PC-9 (cell line): ENCODE measurements around the gene MEFV. TPM values are rescaled to one million over a fixed set of nuclear protein-coding genes. Genes with fewer than 3 reads are reported as not detected.
"Not testable (repeated sequence)": the region's sequence is repeated elsewhere in the genome, so short reads cannot be mapped to it uniquely, and the experiment has no call there.

ENCODE experiments used
- BruUV-seq: library from RNA; stranded (reverse); fragments of 400-500 nt; replicated peaks from 2 replicates; lab custom pipeline; 2021; lab: Mats Ljungman, UMichigan
- CTCF ChIA-PET: fragments of 300-600 bp; sonication (Branson Sonifier 250); formaldehyde crosslinking; loops from one replicate; lab custom pipeline; 2022; ENCODE audit warnings: antibody characterized with exemption; lab: Charles Lee
- POLR2A ChIA-PET: fragments of 300-600 bp; sonication (Branson Sonifier 250); formaldehyde crosslinking; loops from one replicate; lab custom pipeline; 2022; ENCODE audit warnings: antibody characterized with exemption; ENCODE audit not compliant: unreplicated experiment; lab: Charles Lee
- DNase-seq, 2 experiments: peaks; one replicate each; pipeline versions ENCODE4 v3.0.0 to v3.0.0-alpha.2; 2015 to 2022; ENCODE audit warnings: mixed read lengths in 1 of 2
- H2AFZ ChIP-seq: fragments of 200-600 bp; sonication (generic); 2 replicates; pipeline ENCODE4 v1.8.1; 2017; ENCODE audit warnings: antibody characterized with exemption
- H3F3A ChIP-seq: fragments of 200-600 bp; sonication (generic); 2 replicates; pipeline ENCODE4 v1.8.1; 2017; ENCODE audit warnings: antibody characterized with exemption, mild to moderate bottlenecking, low read depth; ENCODE audit not compliant: insufficient read depth
- H3K27ac ChIP-seq: fragments of 200-600 bp; sonication (generic); 2 replicates; pipeline ENCODE4 v1.6.1; 2016; ENCODE audit warnings: mixed run types
- H3K27me3 ChIP-seq: fragments of 200-600 bp; sonication (generic); 2 replicates; pipeline ENCODE4 v1.6.1; 2016; ENCODE audit warnings: low read depth, mixed run types; ENCODE audit not compliant: insufficient read depth
- H3K36me3 ChIP-seq: fragments of 200-600 bp; sonication (generic); 2 replicates; pipeline ENCODE4 v1.6.1; 2016; ENCODE audit warnings: low read depth, mixed run types
- H3K4me1 ChIP-seq: fragments of 200-600 bp; sonication (generic); replicated peaks from 2 replicates; pipeline ENCODE4 v1.6.1; 2016; ENCODE audit warnings: mixed run types; ENCODE audit not compliant: insufficient read depth
- H3K4me2 ChIP-seq: fragments of 200-600 bp; sonication (generic); 2 replicates; pipeline ENCODE4 v1.6.1; 2017; ENCODE audit warnings: mixed run types
- H3K4me3 ChIP-seq: fragments of 200-600 bp; sonication (generic); 2 replicates; pipeline ENCODE4 v1.6.1; 2016; ENCODE audit warnings: mixed run types
- H3K79me2 ChIP-seq: fragments of 200-600 bp; sonication (generic); 2 replicates; pipeline ENCODE4 v1.6.1; 2017; ENCODE audit warnings: low read depth, mixed run types
- H3K9me2 ChIP-seq: fragments of 200-600 bp; sonication (generic); 2 replicates; pipeline ENCODE4 v1.8.1; 2017; ENCODE audit warnings: mild to moderate bottlenecking; ENCODE audit not compliant: insufficient read depth
- H3K9me3 ChIP-seq: fragments of 200-600 bp; sonication (generic); 2 replicates; pipeline ENCODE4 v1.8.1; 2016; ENCODE audit warnings: low read depth; ENCODE audit not compliant: insufficient read depth
- H4K20me1 ChIP-seq: fragments of 200-600 bp; sonication (generic); 2 replicates; pipeline ENCODE4 v1.8.1; 2017; ENCODE audit not compliant: insufficient read depth
- CTCF ChIP-seq: fragments of 200-600 bp; sonication (generic); conservative IDR thresholded peaks from 2 replicates; pipeline ENCODE4 v1.6.1; 2017; ENCODE audit warnings: mixed run types, antibody characterized with exemption, mild to moderate bottlenecking, moderate library complexity
- EZH2 ChIP-seq: fragments of 200-600 bp; sonication (generic); IDR thresholded peaks from 2 replicates; pipeline ENCODE4 v1.8.0; 2017; ENCODE audit warnings: antibody characterized with exemption, low read depth
- intact Hi-C: fragments of 100-400 bp; cut with micrococcal nuclease; formaldehyde crosslinking; loops from one replicate; pipeline ENCODE4 v1.10.0; 2022; ENCODE audit not compliant: unreplicated experiment
- total RNA-seq: library from RNA; stranded (reverse); gene quantifications from 2 replicates; pipeline ENCODE4 v1.2.3, GENCODE V29; 2021

Gene MEFV
- total RNA-seq, 1 experiment from 2014 or later, result not detected

- Histone ChIP-seq H3K4me3 (no peak overlapping the region), H3K36me3 (no peaks in the 10 kb centered on the region), H3K9me3 (peaks cover 12% of the 10 kb centered on the region; the same call in 1 of the 2 replicates), H2AFZ (no peak overlapping the region), H3K9me2 (no peaks in the 10 kb centered on the region), H4K20me1 (no peaks in the 10 kb centered on the region), H3K27ac (no peak overlapping the region), H3K4me1 (no peaks in the 10 kb centered on the region), H3F3A (no peaks in the 10 kb centered on the region), H3K27me3 (no peaks in the 10 kb centered on the region), H3K4me2 (no peak overlapping the region), H3K79me2 (no peaks in the 10 kb centered on the region)
- BruUV-seq, result no TSS peak
- no peak for DNase-seq
- TF ChIP-seq EZH2 (no peak), CTCF (no peak)
- POLR2A ChIA-PET, result interaction anchor here (0.6 kb wide), 1 partner anchor 180 kb away, joined by 17 read pairs; no protein-coding TSS in a partner anchor
- CTCF ChIA-PET, result no interaction called here
- intact Hi-C loops, result no loop called here
Measured at GRCh38 chr16:3207086-3207953, 49.1 kb downstream of the MEFV start.

- H3K9me2 ChIP-seq, DNase-seq, H2AFZ ChIP-seq, H3K27ac ChIP-seq, H3F3A ChIP-seq, CTCF ChIA-PET, H3K4me3 ChIP-seq, H3K4me2 ChIP-seq, H3K4me1 ChIP-seq, H3K79me2 ChIP-seq, intact Hi-C loops, BruUV-seq, H4K20me1 ChIP-seq, POLR2A ChIA-PET, H3K36me3 ChIP-seq, H3K27me3 ChIP-seq: not testable (repeated sequence)
- peaks cover 12% of the 10 kb centered on the region; the same call in 1 of the 2 replicates for H3K9me3 ChIP-seq
Measured at GRCh38 chr16:3205939-3206338, 50.5 kb downstream of the MEFV start.

GRCh38 chr16:3202903-3203539 is 53.4 kb downstream of the MEFV start:
- no peaks in the 10 kb centered on the region for H3K9me2 ChIP-seq
- H3K4me3 ChIP-seq, result no peak overlapping the region
- intact Hi-C loops, result no loop called here
- H3K36me3 ChIP-seq, result no peaks in the 10 kb centered on the region
- no peak overlapping the region for H3K27ac ChIP-seq
- H3K27me3 ChIP-seq, result no peaks in the 10 kb centered on the region
- POLR2A ChIA-PET, result no interaction called here
- BruUV-seq, result no TSS peak
- TF ChIP-seq EZH2 (no peak), CTCF (no peak)
- H4K20me1 ChIP-seq, result no peaks in the 10 kb centered on the region
- H3K9me3 ChIP-seq, result peaks cover 12% of the 10 kb centered on the region; the same call in 1 of the 2 replicates
- CTCF ChIA-PET, result interaction anchor here (0.5 kb wide), 1 partner anchor 12 kb away, joined by 6 read pairs; no protein-coding TSS in a partner anchor
- DNase-seq, result no peak
- H2AFZ ChIP-seq, result no peak overlapping the region
- no peaks in the 10 kb centered on the region for H3K4me1 ChIP-seq
- no peaks in the 10 kb centered on the region for H3F3A ChIP-seq
- no peaks in the 10 kb centered on the region for H3K79me2 ChIP-seq
- no peak overlapping the region for H3K4me2 ChIP-seq
